Nephron progenitor cell (in vitro differentiated cells): ENCODE measurements around the gene C6.

Source experiments
- DNase-seq: peaks from one replicate; pipeline ENCODE4 v3.0.0; 2021
- H3K27ac Mint-ChIP-seq: 2 replicates; pipeline ENCODE4 v1.8.0; 2021; ENCODE audit warnings: mild to moderate bottlenecking, moderate library complexity, mixed read lengths
- H3K27me3 Mint-ChIP-seq: 2 replicates; pipeline ENCODE4 v1.8.0; 2021; ENCODE audit warnings: mild to moderate bottlenecking, low read depth, mixed read lengths; ENCODE audit not compliant: poor library complexity
- H3K36me3 Mint-ChIP-seq: 2 replicates; pipeline ENCODE4 v1.8.0; 2021; ENCODE audit warnings: low read depth, mixed read lengths
- H3K4me1 Mint-ChIP-seq: 2 replicates; pipeline ENCODE4 v1.8.0; 2021; ENCODE audit warnings: mixed read lengths
- H3K4me3 Mint-ChIP-seq: 2 replicates; pipeline ENCODE4 v1.8.0; 2021; ENCODE audit warnings: mild to moderate bottlenecking, moderate library complexity, mixed read lengths
- H3K9me3 Mint-ChIP-seq: 2 replicates; pipeline ENCODE4 v1.8.0; 2021; ENCODE audit warnings: mild to moderate bottlenecking, moderate library complexity, mixed read lengths
- TF ChIP-seq, protein P1 (sequence below): fragments of 200-600 bp; sonication (generic); IDR thresholded peaks from 2 replicates; pipeline ENCODE4 v1.5.0; 2021; ENCODE audit warnings: antibody characterized with exemption

The C6 gene

DNA sequence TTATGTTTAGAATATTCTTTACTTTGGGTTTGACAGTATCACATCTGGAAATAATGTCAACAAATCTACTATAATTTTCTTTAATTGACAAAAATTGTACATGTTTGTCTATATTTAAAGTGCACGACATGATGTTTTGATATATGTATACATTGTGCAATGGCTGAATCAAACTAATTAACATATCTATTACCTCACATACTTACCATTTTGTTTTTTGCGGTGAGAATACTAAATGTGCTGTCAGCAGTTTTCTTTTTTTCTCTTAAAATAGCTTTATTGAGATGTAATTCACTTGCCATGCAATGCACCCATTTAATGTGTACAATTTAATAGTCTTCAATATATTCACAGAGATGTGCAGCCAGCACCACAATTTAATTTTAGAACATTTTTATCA is 10.6 kb upstream of the C6 start:
- Mint-ChIP-seq H3K36me3 (no peaks in the 10 kb centered on the region), H3K9me3 (peaks cover 15% of the 10 kb centered on the region), H3K27ac (no peak overlapping the region), H3K4me1 (peaks cover 7% of the 10 kb centered on the region), H3K4me3 (no peak overlapping the region), H3K27me3 (no peaks in the 10 kb centered on the region)
- TF ChIP-seq, protein P1, sequence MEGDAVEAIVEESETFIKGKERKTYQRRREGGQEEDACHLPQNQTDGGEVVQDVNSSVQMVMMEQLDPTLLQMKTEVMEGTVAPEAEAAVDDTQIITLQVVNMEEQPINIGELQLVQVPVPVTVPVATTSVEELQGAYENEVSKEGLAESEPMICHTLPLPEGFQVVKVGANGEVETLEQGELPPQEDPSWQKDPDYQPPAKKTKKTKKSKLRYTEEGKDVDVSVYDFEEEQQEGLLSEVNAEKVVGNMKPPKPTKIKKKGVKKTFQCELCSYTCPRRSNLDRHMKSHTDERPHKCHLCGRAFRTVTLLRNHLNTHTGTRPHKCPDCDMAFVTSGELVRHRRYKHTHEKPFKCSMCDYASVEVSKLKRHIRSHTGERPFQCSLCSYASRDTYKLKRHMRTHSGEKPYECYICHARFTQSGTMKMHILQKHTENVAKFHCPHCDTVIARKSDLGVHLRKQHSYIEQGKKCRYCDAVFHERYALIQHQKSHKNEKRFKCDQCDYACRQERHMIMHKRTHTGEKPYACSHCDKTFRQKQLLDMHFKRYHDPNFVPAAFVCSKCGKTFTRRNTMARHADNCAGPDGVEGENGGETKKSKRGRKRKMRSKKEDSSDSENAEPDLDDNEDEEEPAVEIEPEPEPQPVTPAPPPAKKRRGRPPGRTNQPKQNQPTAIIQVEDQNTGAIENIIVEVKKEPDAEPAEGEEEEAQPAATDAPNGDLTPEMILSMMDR: no peak
- no peak for DNase-seq

DNA sequence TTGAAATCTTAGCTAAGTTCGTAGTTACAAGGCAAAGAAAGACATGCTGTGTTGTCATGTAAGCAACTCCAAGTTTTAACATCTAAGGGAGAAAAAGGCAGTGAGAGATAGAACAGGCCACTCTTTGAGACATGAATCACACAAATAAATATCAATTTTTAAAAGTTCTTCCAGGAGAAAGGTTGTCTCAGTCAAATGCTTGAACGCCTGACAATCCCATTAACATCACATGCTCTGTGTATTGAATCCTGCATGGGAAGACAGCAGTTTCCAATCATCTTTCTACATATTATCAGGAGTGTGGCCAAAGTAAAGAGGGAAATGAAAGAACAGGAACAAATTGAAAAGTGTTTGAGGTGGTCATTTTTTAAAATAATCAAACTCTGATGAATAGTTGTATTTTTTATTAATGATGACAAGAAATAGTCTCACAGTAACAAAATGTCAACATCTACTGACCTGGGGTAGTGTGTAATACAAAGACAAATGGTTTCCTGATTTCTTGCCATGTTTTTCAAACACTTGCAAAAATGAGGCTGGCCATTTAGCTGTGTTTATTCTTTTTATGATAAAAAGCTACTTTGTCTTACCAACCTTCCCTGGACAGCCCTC is 6.4 kb upstream of the C6 start:
- TF ChIP-seq, protein P1: no peak
- Mint-ChIP-seq H3K9me3 (no peaks in the 10 kb centered on the region), H3K4me3 (no peak overlapping the region), H3K27ac (no peak overlapping the region), H3K36me3 (no peaks in the 10 kb centered on the region), H3K27me3 (no peaks in the 10 kb centered on the region), H3K4me1 (peaks cover 7% of the 10 kb centered on the region)
- no peak for DNase-seq

DNA sequence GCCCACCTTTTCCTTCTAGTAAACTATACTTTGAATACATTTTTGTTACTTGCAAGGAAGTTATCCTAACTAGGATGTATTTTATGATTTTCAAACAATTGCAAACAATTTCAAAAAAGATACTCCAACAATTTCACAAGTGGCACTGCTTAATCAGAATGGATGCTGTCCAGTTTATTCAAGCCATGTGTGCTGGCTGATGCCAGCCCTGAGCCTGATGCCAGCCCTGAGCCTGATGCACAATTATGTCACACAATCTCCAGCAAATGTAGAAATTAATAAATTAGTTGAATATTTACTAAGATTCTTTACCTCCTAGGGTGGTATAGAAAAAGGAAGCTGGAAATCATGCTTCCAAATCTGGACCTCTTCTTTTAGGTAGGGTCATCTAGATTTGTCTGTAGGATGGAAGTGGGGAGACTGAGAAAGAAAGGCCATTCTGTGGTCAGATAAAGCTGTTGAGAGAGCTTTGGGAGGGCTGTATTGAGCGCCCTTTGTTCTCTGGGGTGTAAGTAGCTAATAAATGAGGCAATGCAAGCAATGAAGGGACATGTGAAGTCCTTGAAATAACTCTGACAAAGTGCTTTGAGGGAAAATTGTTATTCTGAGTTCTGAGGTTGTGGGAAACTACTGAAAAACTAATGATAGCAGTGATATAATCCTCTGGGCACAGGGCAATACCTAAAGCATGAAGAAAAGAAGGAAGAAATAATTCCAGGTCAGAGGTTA is 5.8 kb upstream of the C6 start:
- H3K27me3 Mint-ChIP-seq: no peaks in the 10 kb centered on the region
- TF ChIP-seq, protein P1: no peak
- H3K4me3 Mint-ChIP-seq: no peak overlapping the region
- no peaks in the 10 kb centered on the region for H3K9me3 Mint-ChIP-seq
- no peaks in the 10 kb centered on the region for H3K36me3 Mint-ChIP-seq
- no peak overlapping the region for H3K27ac Mint-ChIP-seq
- no peak for DNase-seq
- H3K4me1 Mint-ChIP-seq: peaks cover 7% of the 10 kb centered on the region

DNA sequence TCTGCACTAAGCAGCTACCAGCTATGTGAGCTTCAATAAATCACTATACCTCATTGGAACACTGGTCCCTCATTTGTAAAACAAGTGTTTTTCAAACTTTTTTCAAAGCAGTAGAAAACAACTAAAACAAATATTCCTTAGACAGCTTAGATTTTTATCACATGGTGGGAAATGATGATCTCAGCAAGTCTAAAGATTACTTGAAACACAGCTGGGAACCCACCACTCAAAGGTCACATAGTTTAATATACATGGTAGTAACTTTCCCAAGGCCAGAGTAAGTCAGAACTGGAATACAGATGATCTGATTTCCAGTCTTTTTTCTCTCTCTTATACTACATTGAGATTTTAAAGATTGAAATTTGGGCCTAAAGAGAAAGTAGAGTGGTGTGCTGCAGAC is 850 bp upstream of the C6 start:
- TF ChIP-seq, protein P1: no peak
- Mint-ChIP-seq H3K36me3 (no peaks in the 10 kb centered on the region), H3K27ac (no peak overlapping the region), H3K4me3 (no peak overlapping the region), H3K4me1 (peaks cover 1% of the 10 kb centered on the region), H3K9me3 (peaks cover 3% of the 10 kb centered on the region), H3K27me3 (no peaks in the 10 kb centered on the region)
- no peak for DNase-seq

DNA sequence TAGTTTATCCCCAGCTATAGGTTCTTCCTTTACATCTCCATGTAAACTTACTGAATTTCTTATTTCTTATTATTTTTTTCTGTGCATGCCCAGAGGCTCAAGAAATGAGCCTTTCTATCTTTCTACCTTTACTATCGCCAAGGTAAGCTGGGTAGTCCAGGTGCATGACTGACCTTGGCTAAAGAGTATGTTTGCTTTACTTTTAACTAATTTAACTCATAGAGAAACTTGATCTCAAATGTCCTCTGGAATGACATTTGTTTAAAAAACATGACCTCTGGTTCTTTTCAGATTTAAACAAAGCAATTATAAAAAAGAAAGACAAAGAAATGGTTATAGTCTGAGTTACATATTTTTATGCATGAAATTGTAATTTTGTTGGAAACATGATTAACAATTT is 397 bp downstream of the C6 start:
- no peaks in the 10 kb centered on the region for H3K4me1 Mint-ChIP-seq
- H3K27ac Mint-ChIP-seq: no peak overlapping the region

More for the DNA sequence above, 397 bp downstream of the C6 start:
- no peak for DNase-seq
- H3K27me3 Mint-ChIP-seq: no peaks in the 10 kb centered on the region
- peaks cover 3% of the 10 kb centered on the region for H3K9me3 Mint-ChIP-seq
- H3K36me3 Mint-ChIP-seq: no peaks in the 10 kb centered on the region
- TF ChIP-seq, protein P1: no peak
- H3K4me3 Mint-ChIP-seq: no peak overlapping the region
